GM06990 (cell line): ENCODE results near the gene DUSP10.

Experiments
- DNase-seq: peaks from one replicate; pipeline ENCODE4 v3.0.0-alpha.2; 2011; ENCODE audit not compliant: insufficient read length; ENCODE audit errors: extremely low read depth
- H3K27me3 ChIP-seq: replicated peaks from 2 replicates; pipeline ENCODE4 v1.6.0; 2011; ENCODE audit warnings: low read length; ENCODE audit not compliant: control insufficient read depth, insufficient read depth
- H3K36me3 ChIP-seq: 2 replicates; pipeline ENCODE4 v1.5.1; 2011; ENCODE audit warnings: low read length; ENCODE audit not compliant: control insufficient read depth, insufficient read depth
- H3K4me3 ChIP-seq: replicated peaks from 2 replicates; pipeline ENCODE4 v1.5.1; 2011; ENCODE audit warnings: low read depth, mild to moderate bottlenecking, control low read depth, low read length
- TF ChIP-seq, protein P1 (sequence below): IDR thresholded peaks from 2 replicates; pipeline ENCODE4 v1.5.1; 2011; ENCODE audit warnings: low read length, control low read depth, mild to moderate bottlenecking, inconsistent platforms; ENCODE audit not compliant: insufficient read depth, poor library complexity, severe bottlenecking

The DUSP10 gene

DNA sequence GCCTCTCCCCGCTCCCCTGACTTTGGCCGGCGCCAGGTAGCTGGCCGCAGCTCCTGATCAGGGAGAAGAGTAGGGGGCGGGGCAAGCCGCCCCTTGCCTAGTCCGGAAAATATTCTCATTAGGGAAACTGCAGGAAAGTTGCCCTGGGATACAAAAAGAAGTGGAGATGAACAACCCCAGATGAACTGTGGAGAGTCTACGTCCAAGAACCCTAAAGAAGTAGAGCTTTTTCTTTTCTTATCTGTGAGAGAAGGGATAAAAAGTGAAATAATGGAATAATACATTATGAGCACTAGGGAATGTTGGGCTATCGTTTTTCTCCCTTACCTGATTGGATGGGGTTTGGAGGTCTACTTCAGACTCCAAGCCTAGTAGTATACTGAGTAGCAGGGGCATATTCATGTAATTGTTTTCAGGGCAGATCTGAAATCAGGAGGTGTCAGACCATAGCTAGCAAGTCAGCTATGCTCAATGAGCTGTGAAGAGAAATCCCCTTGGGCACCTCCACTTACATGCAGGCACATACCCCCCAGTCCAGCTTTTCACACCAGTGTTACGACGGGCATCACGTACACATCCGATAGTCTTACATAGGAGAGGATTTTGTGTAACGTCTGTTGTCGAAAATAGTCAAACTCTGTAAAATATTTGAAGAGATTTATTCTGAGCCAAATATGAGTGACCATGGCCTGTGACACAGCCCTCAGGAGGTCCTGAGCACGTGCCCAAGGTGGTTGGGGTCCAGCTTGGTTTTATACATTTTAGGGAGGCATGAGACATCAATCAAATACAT lies 1.7 kb upstream of the DUSP10 start:
- TF ChIP-seq, protein P1, sequence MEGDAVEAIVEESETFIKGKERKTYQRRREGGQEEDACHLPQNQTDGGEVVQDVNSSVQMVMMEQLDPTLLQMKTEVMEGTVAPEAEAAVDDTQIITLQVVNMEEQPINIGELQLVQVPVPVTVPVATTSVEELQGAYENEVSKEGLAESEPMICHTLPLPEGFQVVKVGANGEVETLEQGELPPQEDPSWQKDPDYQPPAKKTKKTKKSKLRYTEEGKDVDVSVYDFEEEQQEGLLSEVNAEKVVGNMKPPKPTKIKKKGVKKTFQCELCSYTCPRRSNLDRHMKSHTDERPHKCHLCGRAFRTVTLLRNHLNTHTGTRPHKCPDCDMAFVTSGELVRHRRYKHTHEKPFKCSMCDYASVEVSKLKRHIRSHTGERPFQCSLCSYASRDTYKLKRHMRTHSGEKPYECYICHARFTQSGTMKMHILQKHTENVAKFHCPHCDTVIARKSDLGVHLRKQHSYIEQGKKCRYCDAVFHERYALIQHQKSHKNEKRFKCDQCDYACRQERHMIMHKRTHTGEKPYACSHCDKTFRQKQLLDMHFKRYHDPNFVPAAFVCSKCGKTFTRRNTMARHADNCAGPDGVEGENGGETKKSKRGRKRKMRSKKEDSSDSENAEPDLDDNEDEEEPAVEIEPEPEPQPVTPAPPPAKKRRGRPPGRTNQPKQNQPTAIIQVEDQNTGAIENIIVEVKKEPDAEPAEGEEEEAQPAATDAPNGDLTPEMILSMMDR: no peak
- peak; percentile 43 for DNase-seq
- peak overlapping the region; percentile 73 for H3K4me3 ChIP-seq
- no peaks in the 10 kb centered on the region for H3K27me3 ChIP-seq
- H3K36me3 ChIP-seq: peaks cover 3% of the 10 kb centered on the region; the same call in 1 of the 2 replicates

DNA sequence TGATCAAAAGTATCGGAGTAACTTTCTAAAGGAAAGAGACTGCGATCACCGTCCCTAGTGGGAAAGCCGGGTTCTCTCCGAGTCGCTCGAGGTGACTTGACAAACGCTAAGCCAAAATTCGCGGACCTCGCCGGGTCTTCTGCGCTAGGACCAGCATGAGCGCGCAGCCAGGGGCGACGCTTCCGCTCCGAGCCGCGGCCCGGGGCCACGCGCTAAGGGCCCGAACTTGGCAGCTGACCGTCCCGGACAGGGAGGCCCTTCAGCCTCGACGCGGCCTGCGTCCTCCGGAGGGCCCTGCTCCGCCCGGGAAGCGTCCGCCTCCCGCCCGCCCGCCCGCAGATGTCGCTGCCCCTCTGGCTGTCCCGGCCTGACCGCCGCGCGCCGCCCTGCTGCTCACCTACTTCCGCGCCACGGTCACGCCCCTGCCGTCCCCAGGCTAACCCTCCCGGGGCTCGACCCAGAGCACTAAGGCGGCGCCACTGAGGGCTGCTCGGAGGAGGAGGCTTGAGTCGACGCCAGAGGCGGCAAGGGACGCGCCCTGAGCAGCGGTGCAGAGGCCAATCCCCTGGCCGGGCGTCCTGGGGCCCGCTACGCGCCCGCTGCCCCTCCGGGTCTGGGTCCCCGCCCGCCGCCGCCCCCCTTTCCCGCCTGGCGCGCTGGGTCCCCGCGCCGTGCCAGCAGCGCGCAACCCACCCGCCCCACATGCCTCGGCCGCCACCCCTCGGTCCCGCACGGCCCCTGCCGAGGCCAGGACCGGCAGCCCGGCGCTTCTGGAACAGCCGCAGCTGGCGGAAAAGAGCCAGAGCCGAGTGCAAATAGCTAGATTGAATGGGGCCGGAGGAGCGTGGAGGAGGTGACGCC lies 896 bp upstream of the DUSP10 start:
- DNase-seq: peak; percentile 85
- peaks cover 6% of the 10 kb centered on the region for H3K36me3 ChIP-seq
- H3K27me3 ChIP-seq: no peaks in the 10 kb centered on the region
- TF ChIP-seq, protein P1: peak; percentile 21
- peak overlapping the region; percentile 73 for H3K4me3 ChIP-seq

DNA sequence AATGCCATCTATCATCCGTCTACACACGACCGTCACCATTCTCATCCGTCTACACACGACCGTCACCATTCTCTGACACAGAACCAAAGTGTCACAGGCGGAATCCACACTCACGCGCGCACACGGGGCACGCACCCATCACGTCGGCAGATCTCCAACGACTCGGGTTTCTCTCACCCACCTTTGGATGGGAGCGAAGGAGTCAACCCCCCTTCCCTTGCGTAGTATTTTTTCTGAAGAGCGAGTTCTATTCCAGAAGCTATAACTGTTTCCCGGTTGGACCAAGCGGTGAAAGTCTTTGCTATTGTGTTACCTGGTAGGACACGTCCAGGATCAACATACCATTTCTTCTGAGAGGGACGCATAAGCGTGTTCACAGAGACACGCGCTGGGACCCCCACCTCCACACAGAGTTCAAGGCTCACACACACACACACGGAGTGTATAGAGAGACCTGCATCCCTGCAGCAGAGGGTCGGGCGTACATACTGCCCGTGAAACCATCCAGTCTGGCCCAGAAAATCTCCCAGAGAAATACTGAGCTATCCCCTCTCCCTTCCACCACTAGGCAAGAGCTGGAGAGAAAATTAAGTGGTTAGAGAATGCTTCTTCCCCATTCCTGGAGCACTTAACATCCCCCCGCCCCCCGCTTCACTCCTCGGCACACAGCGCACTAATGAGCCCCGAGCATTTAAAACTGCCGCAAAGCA lies 741 bp downstream of the DUSP10 start:
- Histone ChIP-seq H3K27me3 (no peaks in the 10 kb centered on the region), H3K4me3 (peak overlapping the region; percentile 73), H3K36me3 (peaks cover 11% of the 10 kb centered on the region)
- TF ChIP-seq, protein P1: no peak
- no peak for DNase-seq

DNA sequence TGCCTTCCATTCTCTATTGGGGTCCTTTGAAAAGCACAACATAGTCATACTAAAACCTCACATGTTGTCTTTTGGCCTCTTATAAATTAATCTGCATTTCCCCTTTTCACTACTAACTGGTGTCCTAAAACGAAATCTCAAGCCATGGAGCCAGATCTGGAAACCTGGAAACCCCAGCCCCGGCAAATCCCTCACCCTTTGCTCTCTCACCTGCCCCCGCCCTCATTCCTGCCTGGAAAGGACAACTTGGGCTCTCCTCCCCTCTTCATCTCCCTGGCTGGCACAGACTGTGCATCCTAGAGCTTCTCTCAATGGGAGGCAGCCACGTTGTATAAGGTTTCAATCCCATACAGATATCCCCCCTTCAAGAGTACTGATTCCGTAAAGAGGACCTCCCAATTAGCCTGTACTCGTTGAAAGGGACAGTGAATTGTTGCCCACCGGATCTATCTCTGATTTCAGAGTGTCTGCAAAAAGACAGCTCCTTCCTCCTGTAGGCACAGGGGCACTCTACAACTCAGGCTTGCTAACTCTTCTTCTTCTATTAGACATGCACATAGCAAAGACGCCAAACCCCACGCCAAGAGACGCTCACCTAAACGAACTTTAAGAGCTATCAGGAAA lies 1.4 kb downstream of the DUSP10 start:
- TF ChIP-seq, protein P1: no peak
- peak overlapping the region; percentile 73 for H3K4me3 ChIP-seq
- H3K27me3 ChIP-seq: no peaks in the 10 kb centered on the region
- H3K36me3 ChIP-seq: peaks cover 11% of the 10 kb centered on the region
- DNase-seq: no peak

DNA sequence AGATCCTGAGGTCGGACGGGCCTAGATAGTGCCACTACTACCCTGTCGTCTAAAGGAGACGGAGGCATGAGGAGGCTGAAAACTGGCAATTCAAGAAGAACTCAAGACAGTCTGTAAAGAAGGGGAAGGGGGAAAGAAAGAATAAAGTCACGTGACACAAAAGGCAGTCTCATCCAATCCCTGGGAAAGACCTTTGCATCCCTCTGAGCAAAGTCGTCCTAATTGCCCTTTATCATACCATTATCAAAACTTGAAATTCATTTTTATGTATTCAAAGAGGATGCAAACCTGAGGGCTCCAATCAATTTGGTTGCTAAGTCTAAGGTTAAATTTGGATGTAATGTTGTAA lies 2.2 kb downstream of the DUSP10 start:
- TF ChIP-seq, protein P1: no peak
- peaks cover 11% of the 10 kb centered on the region for H3K36me3 ChIP-seq
- H3K4me3 ChIP-seq: peak overlapping the region; percentile 73
- H3K27me3 ChIP-seq: no peaks in the 10 kb centered on the region
- DNase-seq: no peak
